CD4-positive, alpha-beta T cell treated with Interleukin-4 for 1 hour (primary cell): ENCODE results near the gene LIN7B.
"Not testable (repeated sequence)": the region's sequence is repeated elsewhere in the genome, so short reads cannot be mapped to it uniquely, and the experiment has no call there.

Experiments used
- DNase-seq, 2 donors: peaks; one replicate each; pipeline ENCODE4 v3.0.0-alpha.2; 2020 to 2022

LIN7B gene

GRCh38 chr19:49146408-49146770 is 32.2 kb downstream of the LIN7B start:
- not testable (repeated sequence) for DNase-seq

- DNase-seq: no peak
These were observed 34.0 kb downstream of the LIN7B start for GRCh38 chr19:49148044-49148682.

- peak; percentile 86 to 87 for DNase-seq
These were observed 34.8 kb downstream of the LIN7B start for GRCh38 chr19:49148784-49149651.

- no peak for DNase-seq
These were observed 35.5 kb downstream of the LIN7B start for GRCh38 chr19:49149652-49150105.

- DNase-seq: peak; percentile 41 to 47
These were observed 36.2 kb downstream of the LIN7B start for GRCh38 chr19:49150106-49150943.

GRCh38 chr19:49150944-49151243 is 36.7 kb downstream of the LIN7B start:
- DNase-seq: no peak

GRCh38 chr19:49151267-49152118 is 37.3 kb downstream of the LIN7B start:
- DNase-seq: peak in 1 of 2 donors; percentile 36

- DNase-seq: no peak
These were observed 38.0 kb downstream of the LIN7B start for GRCh38 chr19:49152119-49152550.

GRCh38 chr19:49153167-49153809 is 39.1 kb downstream of the LIN7B start:
- no peak for DNase-seq

- no peak for DNase-seq
These were observed 40.1 kb downstream of the LIN7B start for GRCh38 chr19:49154279-49154678.

GRCh38 chr19:49155005-49155819 is 41.0 kb downstream of the LIN7B start, which contains the start of gene HRC:
TSS of gene HRC (minus strand) at chr19:49155396. CDS start at chr19:49155237, 159 bp downstream.
- no peak for DNase-seq

GRCh38 chr19:49155820-49156346 is 41.7 kb downstream of the LIN7B start:
- no peak for DNase-seq

- DNase-seq: peak in 1 of 2 donors; percentile 29
These were observed 43.5 kb downstream of the LIN7B start, which contains the start of gene TRPM4 for GRCh38 chr19:49157445-49158224. TSS of gene TRPM4 (plus strand) at chr19:49157792. CDS start at chr19:49157867, 75 bp downstream.

- DNase-seq: no peak
These were observed 46.5 kb downstream of the LIN7B start for GRCh38 chr19:49160450-49161189.

GRCh38 chr19:49161987-49162386 is 47.8 kb downstream of the LIN7B start:
- no peak for DNase-seq

- no peak for DNase-seq
These were observed 51.1 kb downstream of the LIN7B start for GRCh38 chr19:49165111-49165750.

- DNase-seq: no peak
These were observed 51.7 kb downstream of the LIN7B start for GRCh38 chr19:49165865-49166301.

GRCh38 chr19:49167857-49168409 is 53.8 kb downstream of the LIN7B start:
- no peak for DNase-seq
